H1 (cell line): Measurements from ENCODE around the gene PSMF1. TPM values are rescaled to one million over a fixed set of nuclear protein-coding genes. Genes with fewer than 3 reads are reported as not detected.

Experiments used
- CTCF ChIA-PET: fragments of 300-600 bp; sonication (Branson Sonifier 250); formaldehyde crosslinking; loops from one replicate; lab custom pipeline; 2021; ENCODE audit not compliant: partially characterized antibody; lab: Charles Lee
- POLR2A ChIA-PET: fragments of 300-600 bp; sonication (Branson Sonifier 250); formaldehyde crosslinking; loops from one replicate; lab custom pipeline; 2021; ENCODE audit warnings: inconsistent platforms; ENCODE audit not compliant: partially characterized antibody; lab: Charles Lee
- DNase-seq, 2 experiments: peaks; one replicate each; pipeline versions ENCODE4 v3.0.0 to v3.0.0-alpha.2; 2010 to 2022; ENCODE audit warnings: low spot score in 2 of 2, low read depth in 1 of 2, mixed read lengths in 1 of 2
- FAIRE-seq: peaks from 2 replicates; lab custom pipeline; 2011; peaks lifted over from hg19 to GRCh38; lab: Jason Lieb, UNC
- H2AFZ ChIP-seq: 2 replicates; pipeline ENCODE4 v1.8.1; 2012; ENCODE audit warnings: low read length, inconsistent platforms
- H2AK5ac ChIP-seq: 2 replicates; pipeline ENCODE4 v1.6.1; 2013; ENCODE audit warnings: low read depth, low read length
- H2BK120ac ChIP-seq: replicated peaks from 2 replicates; pipeline ENCODE3; 2013; ENCODE audit warnings: low read depth, low read length, inconsistent platforms
- H2BK12ac ChIP-seq: 2 replicates; pipeline ENCODE4 v1.6.1; 2013; ENCODE audit warnings: low read depth, low read length
- H2BK15ac ChIP-seq: 2 replicates; pipeline ENCODE4 v1.6.1; 2013; ENCODE audit warnings: low read length
- H2BK20ac ChIP-seq: 2 replicates; pipeline ENCODE4 v1.6.1; 2013; ENCODE audit warnings: low read length
- H2BK5ac ChIP-seq: 2 replicates; pipeline ENCODE4 v1.6.1; 2013; ENCODE audit warnings: low read depth, low read length
- H3K14ac ChIP-seq: 2 replicates; pipeline ENCODE4 v1.6.1; 2013; ENCODE audit warnings: inconsistent platforms; ENCODE audit not compliant: insufficient read length
- H3K18ac ChIP-seq: 2 replicates; pipeline ENCODE4 v1.6.1; 2013; ENCODE audit warnings: low read length; ENCODE audit errors: extremely low read depth
- H3K23ac ChIP-seq: 2 replicates; pipeline ENCODE4 v1.6.1; 2013; ENCODE audit warnings: inconsistent platforms; ENCODE audit not compliant: insufficient read length
- H3K23me2 ChIP-seq: 2 replicates; pipeline ENCODE4 v1.6.1; 2013; ENCODE audit warnings: low read depth, low read length
- H3K27ac ChIP-seq: 2 replicates; pipeline ENCODE4 v1.6.1; 2011; ENCODE audit warnings: low read depth, low read length, inconsistent platforms
- H3K27me3 ChIP-seq, 4 experiments: replicated peaks in 1 of 4; 1 replicate in 1 of 4; 2 replicates in 3 of 4; pipeline versions ENCODE4 v1.6.1 to v1.8.1; 2011 to 2013; ENCODE audit warnings: low read length in 3 of 4, mild to moderate bottlenecking in 3 of 4, inconsistent platforms in 2 of 4, mixed read lengths in 2 of 4, moderate library complexity in 1 of 4; ENCODE audit not compliant: control insufficient read depth in 3 of 4, insufficient read depth in 3 of 4; ENCODE audit errors: extremely low read depth in 1 of 4
- H3K36me3 ChIP-seq, 4 experiments: 2 replicates each; pipeline versions ENCODE4 v1.6.1 to v1.8.1; 2011 to 2013; ENCODE audit warnings: mild to moderate bottlenecking in 4 of 4, low read length in 3 of 4, moderate library complexity in 2 of 4, control low read depth in 1 of 4, inconsistent platforms in 1 of 4; ENCODE audit not compliant: insufficient read depth in 4 of 4, control insufficient read depth in 2 of 4
- H3K4ac ChIP-seq: replicated peaks from 2 replicates; pipeline ENCODE3; 2013; ENCODE audit warnings: low read length, low read depth, mixed read lengths, inconsistent platforms; ENCODE audit not compliant: insufficient read length
- H3K4me1 ChIP-seq, 4 experiments: replicated peaks in 1 of 4; 1 replicate in 1 of 4; 2 replicates in 3 of 4; pipeline versions ENCODE4 v1.6.1 to v1.8.1; 2011 to 2013; ENCODE audit warnings: low read length in 3 of 4, inconsistent platforms in 2 of 4, mixed read lengths in 1 of 4; ENCODE audit not compliant: insufficient read depth in 4 of 4, control insufficient read depth in 3 of 4
- H3K4me2 ChIP-seq, 2 experiments: 2 replicates each; pipeline versions ENCODE4 v1.6.1 to v1.8.1; 2011 to 2013; ENCODE audit warnings: low read depth in 2 of 2, low read length in 2 of 2, control low read depth in 1 of 2, inconsistent platforms in 1 of 2, mild to moderate bottlenecking in 1 of 2; ENCODE audit not compliant: insufficient read depth in 1 of 2
- H3K4me3 ChIP-seq, 4 experiments: fragments of 200-600, 300-600 bp in 1 of 4; sonication (generic), shearing (Covaris generic), sonication (Bioruptor Twin) in 1 of 4; 2 replicates each; pipeline versions ENCODE4 v1.5.1 to v1.8.1; 2011 to 2016; ENCODE audit warnings: low read length in 4 of 4, low read depth in 3 of 4, control low read depth in 2 of 4, inconsistent platforms in 2 of 4, mild to moderate bottlenecking in 2 of 4, mixed read lengths in 1 of 4, moderate library complexity in 1 of 4; ENCODE audit not compliant: insufficient read depth in 2 of 4; ENCODE audit errors: extremely low read depth in 1 of 4
- H3K56ac ChIP-seq: replicated peaks from 2 replicates; pipeline ENCODE3; 2013; ENCODE audit warnings: low read depth, mild to moderate bottlenecking, mixed read lengths, low read length, inconsistent platforms; ENCODE audit not compliant: insufficient read length
- H3K79me1 ChIP-seq: 2 replicates; pipeline ENCODE4 v1.6.1; 2013; ENCODE audit warnings: low read depth, low read length, control low read depth
- H3K79me2 ChIP-seq, 2 experiments: 2 replicates each; pipeline versions ENCODE4 v1.6.1 to v1.8.1; 2012 to 2013; ENCODE audit warnings: low read length in 2 of 2, mild to moderate bottlenecking in 2 of 2, inconsistent platforms in 1 of 2; ENCODE audit not compliant: insufficient read depth in 2 of 2, control insufficient read depth in 1 of 2
- H3K9ac ChIP-seq, 4 experiments: replicated peaks in 1 of 4; 1 replicate in 1 of 4; 2 replicates in 3 of 4; pipeline versions ENCODE4 v1.6.1 to v1.8.1; 2011 to 2013; ENCODE audit warnings: low read depth in 3 of 4, low read length in 3 of 4, control low read depth in 2 of 4, mild to moderate bottlenecking in 2 of 4, moderate library complexity in 2 of 4, inconsistent platforms in 1 of 4; ENCODE audit errors: extremely low read depth in 1 of 4
- H3K9me3 ChIP-seq, 2 experiments: 2 replicates each; pipeline versions ENCODE4 v1.6.1 to v1.8.1; 2012 to 2013; ENCODE audit warnings: mild to moderate bottlenecking in 2 of 2, moderate library complexity in 2 of 2, control low read depth in 1 of 2, inconsistent platforms in 1 of 2, low read depth in 1 of 2, low read length in 1 of 2, mixed read lengths in 1 of 2; ENCODE audit not compliant: insufficient read depth in 2 of 2
- H4K20me1 ChIP-seq, 2 experiments: replicated peaks in 1 of 2; 2 replicates each; pipeline versions ENCODE3 to v1.8.1; 2011 to 2013; ENCODE audit warnings: inconsistent platforms in 2 of 2, low read length in 2 of 2, mild to moderate bottlenecking in 1 of 2; ENCODE audit not compliant: insufficient read depth in 2 of 2, control insufficient read depth in 1 of 2
- H4K5ac ChIP-seq: 2 replicates; pipeline ENCODE4 v1.6.1; 2013; ENCODE audit warnings: low read length, low read depth, mixed read lengths, inconsistent platforms; ENCODE audit not compliant: insufficient read length
- H4K8ac ChIP-seq: 2 replicates; pipeline ENCODE4 v1.8.0; 2013; ENCODE audit warnings: mild to moderate bottlenecking, moderate library complexity, low read length, inconsistent platforms; ENCODE audit not compliant: insufficient read depth; ENCODE audit errors: extremely low read depth
- H4K91ac ChIP-seq: replicated peaks from 2 replicates; pipeline ENCODE3; 2013; ENCODE audit warnings: low read length, mixed read lengths, inconsistent platforms; ENCODE audit not compliant: insufficient read length
- BCL11A ChIP-seq, 2 experiments: IDR thresholded peaks; one replicate each; pipeline ENCODE4 v1.6.1; 2011; ENCODE audit warnings: low read depth in 2 of 2, low read length in 2 of 2, mild to moderate bottlenecking in 2 of 2
- CREB1 ChIP-seq: IDR thresholded peaks from 2 replicates; pipeline ENCODE4 v1.6.1; 2012; ENCODE audit warnings: inconsistent platforms
- EZH2 ChIP-seq: fragments of 200-600 bp; sonication (generic); IDR thresholded peaks from 2 replicates; pipeline ENCODE4 v1.7.1; 2012; ENCODE audit warnings: low read depth, mild to moderate bottlenecking, moderate library complexity, low read length, inconsistent platforms; ENCODE audit not compliant: severe bottlenecking
- FOSL1 ChIP-seq: IDR thresholded peaks from 2 replicates; pipeline ENCODE4 v1.6.1; 2011; ENCODE audit warnings: mild to moderate bottlenecking, low read depth, low read length, moderate library complexity; ENCODE audit not compliant: insufficient read depth
- JUN ChIP-seq: IDR thresholded peaks from 2 replicates; pipeline ENCODE4 v1.6.1; 2011; ENCODE audit warnings: low read depth, mild to moderate bottlenecking, improper control_type of control experiment, low read length
- JUND ChIP-seq: IDR thresholded peaks from 2 replicates; pipeline ENCODE4 v1.6.1; 2011; ENCODE audit warnings: mild to moderate bottlenecking, improper control_type of control experiment, low read length
- ZNF274 ChIP-seq: IDR thresholded peaks from 2 replicates; pipeline ENCODE4 v1.7.0; 2012; ENCODE audit warnings: low read length, borderline replicate concordance; ENCODE audit errors: extremely low read depth
- WGBS, 2 experiments: shearing (Covaris generic) in 1 of 2; methylation state at CpG; one replicate each; pipeline versions ENCODE4 v1.1.6 to v1.1.7; 2013 to 2015; ENCODE audit warnings: low lambda C conversion rate in 2 of 2, mixed read lengths in 2 of 2, inconsistent platforms in 1 of 2, low coverage in 1 of 2, missing lambda C conversion rate in 1 of 2; ENCODE audit not compliant: insufficient replicate concordance in 2 of 2, insufficient coverage in 1 of 2, insufficient read length in 1 of 2; ENCODE audit errors: extremely low coverage in 1 of 2, missing lambda C conversion rate in 1 of 2; 5-methylcytosine and 5-hydroxymethylcytosine counted together
- polyA plus RNA-seq, 7 experiments: library from polyadenylated mRNA; depleted of rRNA in 3 of 7; stranded (reverse) in 5 of 7; unstranded in 2 of 7; fragments of >200 nt in 5 of 7; fragments of 200-250 nt in 2 of 7; gene quantifications; 1 replicate in 5 of 7; 2 replicates in 1 of 7; 4 replicates in 1 of 7; pipeline versions ENCODE4 v1.2.1 to v1.2.3, GENCODE V29; 2011 to 2013; ENCODE audit warnings: missing spikeins in 2 of 7, mixed read lengths in 2 of 7
- total RNA-seq: library from RNA; stranded (reverse); fragmentation: NEBNext Ultra II Directional; extraction: Animal tissue kit (Norgen Biotek cat#: 25700); gene quantifications from 2 replicates; pipeline ENCODE4 v1.2.1, GENCODE V29; 2021

Gene PSMF1
- total and polyA plus RNA-seq, 2 of the 8 experiments (the other 6 are each of a cell fraction or from before 2014, with no cell fraction given), result 106 to 159 TPM

GRCh38 chr20:1150218-1150617, 31.8 kb downstream of the PSMF1 start:
- Histone ChIP-seq H3K4me1 (no peaks in the 10 kb centered on the region), H4K91ac (no peak overlapping the region), H4K20me1 (no peaks in the 10 kb centered on the region), H3K79me1 (peaks cover 7% of the 10 kb centered on the region; the same call in 1 of the 2 replicates), H3K79me2 (peaks cover 0 to 2% of the 10 kb centered on the region in 2 experiments; a peak in 1 of 4 replicates), H3K4me3 (no peak overlapping the region), H3K36me3 (peaks cover 0 to 18% (median 4%) of the 10 kb centered on the region in 4 experiments; a peak in 6 of 8 replicates), H2BK20ac (no peak overlapping the region), H3K4me2 (no peak overlapping the region), H3K27me3 (no peaks in the 10 kb centered on the region), H2BK120ac (no peak overlapping the region), H2BK15ac (no peak overlapping the region), H2BK5ac (no peak overlapping the region), H3K27ac (no peak overlapping the region), H2BK12ac (no peak overlapping the region), H3K23me2 (no peaks in the 10 kb centered on the region), H3K9me3 (no peaks in the 10 kb centered on the region), H3K18ac (no peak overlapping the region), H4K8ac (no peak overlapping the region), H3K56ac (no peak overlapping the region), H3K23ac (no peak overlapping the region), H3K4ac (no peak overlapping the region), H2AFZ (no peak overlapping the region), H4K5ac (no peak overlapping the region), H3K9ac (no peak overlapping the region), H2AK5ac (no peak overlapping the region), H3K14ac (no peak overlapping the region)
- TF ChIP-seq FOSL1 (no peak), JUND (no peak), JUN (no peak), EZH2 (no peak), ZNF274 (no peak), BCL11A (IDR thresholded peaks at IDR 0.05; ENCODE audit: low read depth in 2 of 2, low read length in 2 of 2) (no peak), CREB1 (no peak)
- WGBS, 2 experiments, result 91% methylated on average over 4 of the region's 4 CpGs; no CpG with 5 or more reads in 1 of the 2 experiments
- FAIRE-seq, result no peak
- ChIA-PET POLR2A (interaction anchor here (0.6 kb wide), 2 partner anchors 148 to 1155 kb away, joined by 3 to 4 read pairs; no protein-coding TSS in a partner anchor), CTCF (interaction anchor here (1.8 kb wide), 1 partner anchor 63 kb away, joined by 5 read pairs; no protein-coding TSS in a partner anchor)
- no peak for DNase-seq
